ENCODE measurements around the gene MAT1A.
"Not testable (repeated sequence)": the region's sequence is repeated elsewhere in the genome, so short reads cannot be mapped to it uniquely, and the experiment has no call there.

MAT1A gene

GRCh38 chr10:80289451-80290287 is at the start of gene MAT1A:
Gene MAT1A (minus strand): TSS chr10:80289658. CDS start chr10:80289423, 235 bp downstream.
- no peak for DNase-seq

- no peak for DNase-seq
Measured at GRCh38 chr10:80333983-80334382, 44.5 kb upstream of the MAT1A start.

- DNase-seq, result no peak
Measured at GRCh38 chr10:80324891-80325364, 35.5 kb upstream of the MAT1A start.

- no peak for DNase-seq
Measured at GRCh38 chr10:80324086-80324485, 34.6 kb upstream of the MAT1A start.

GRCh38 chr10:80323311-80323710 is 33.9 kb upstream of the MAT1A start:
- no peak for DNase-seq

GRCh38 chr10:80322711-80323110 is 33.3 kb upstream of the MAT1A start:
- DNase-seq, result no peak

GRCh38 chr10:80322158-80322557 is 32.7 kb upstream of the MAT1A start:
- no peak for DNase-seq

- no peak for DNase-seq
Measured at GRCh38 chr10:80321183-80321582, 31.7 kb upstream of the MAT1A start.

GRCh38 chr10:80320377-80320776 is 30.9 kb upstream of the MAT1A start:
- no peak for DNase-seq

GRCh38 chr10:80319725-80320290 is 30.4 kb upstream of the MAT1A start:
- DNase-seq, result no peak

GRCh38 chr10:80319318-80319717 is 29.9 kb upstream of the MAT1A start:
- DNase-seq, result no peak

GRCh38 chr10:80318742-80319141 is 29.3 kb upstream of the MAT1A start:
- no peak for DNase-seq

- DNase-seq, result no peak
Measured at GRCh38 chr10:80315391-80315790, 25.9 kb upstream of the MAT1A start.

- no peak for DNase-seq
Measured at GRCh38 chr10:80313523-80313922, 24.1 kb upstream of the MAT1A start.

GRCh38 chr10:80305989-80306388 is 16.5 kb upstream of the MAT1A start:
- DNase-seq, result not testable (repeated sequence)

- DNase-seq, result no peak
Measured at GRCh38 chr10:80296942-80297341, 7.5 kb upstream of the MAT1A start.

GRCh38 chr10:80292607-80293239 is 3.3 kb upstream of the MAT1A start:
- no peak for DNase-seq

- DNase-seq, result no peak
Measured at GRCh38 chr10:80290474-80291220, 1.2 kb upstream of the MAT1A start.

- DNase-seq, result no peak
Measured at GRCh38 chr10:80288849-80289248, 609 bp downstream of the MAT1A start.

GRCh38 chr10:80284522-80284921 is 4.9 kb downstream of the MAT1A start:
- DNase-seq, result no peak

GRCh38 chr10:80283536-80284199 is 5.8 kb downstream of the MAT1A start:
- no peak for DNase-seq

GRCh38 chr10:80283119-80283518 is 6.3 kb downstream of the MAT1A start:
- no peak for DNase-seq

Data from activated T-cell treated with anti-CD3 and anti-CD28 coated beads, Interleukin-2, amount 50 U/mL, for 1 hour (primary cell).